NCI-H1694 treated with DMSO at 0.1 percent for 48 hours (cell line): ENCODE data around the gene ZPR1.
"Not testable (repeated sequence)": the region's sequence is repeated elsewhere in the genome, so short reads cannot be mapped to it uniquely, and the experiment has no call there.

Experiments used
- DNase-seq: peaks from one replicate; lab custom pipeline; 2025; lab: John Stamatoyannopoulos, UW

Gene ZPR1

GRCh38 chr11:116792144-116792868, 4.5 kb upstream of the ZPR1 start:
- no peak for DNase-seq

- DNase-seq = no peak
These were observed 4.0 kb upstream of the ZPR1 start, which contains the start of gene APOA5 for GRCh38 chr11:116791813-116792143. APOA5 (minus strand) TSS chr11:116791879; CDS start chr11:116791860, 19 bp downstream.

GRCh38 chr11:116791002-116791812, 3.4 kb upstream of the ZPR1 start:
- peak; percentile 13 for DNase-seq

- DNase-seq = no peak
These were observed 2.6 kb upstream of the ZPR1 start for GRCh38 chr11:116790167-116791001.

GRCh38 chr11:116788975-116789374, 1.2 kb upstream of the ZPR1 start:
- DNase-seq = no peak

GRCh38 chr11:116788534-116788933, 711 bp upstream of the ZPR1 start:
- no peak for DNase-seq

GRCh38 chr11:116787436-116787785, 412 bp downstream of the ZPR1 start:
- no peak for DNase-seq

- DNase-seq = no peak
These were observed 857 bp downstream of the ZPR1 start for GRCh38 chr11:116786966-116787365.

- DNase-seq = no peak
These were observed 1.5 kb downstream of the ZPR1 start for GRCh38 chr11:116786326-116786725.

- no peak for DNase-seq
These were observed 5.1 kb downstream of the ZPR1 start for GRCh38 chr11:116782728-116783127.

- DNase-seq = no peak
These were observed 9.3 kb downstream of the ZPR1 start for GRCh38 chr11:116778556-116778955.

GRCh38 chr11:116777056-116777455, 10.8 kb downstream of the ZPR1 start:
- no peak for DNase-seq

GRCh38 chr11:116776522-116776984, 11.3 kb downstream of the ZPR1 start:
- no peak for DNase-seq

- DNase-seq = no peak
These were observed 11.8 kb downstream of the ZPR1 start for GRCh38 chr11:116775975-116776374.

GRCh38 chr11:116774661-116775060, 13.2 kb downstream of the ZPR1 start:
- DNase-seq = no peak

- DNase-seq = no peak
These were observed 14.4 kb downstream of the ZPR1 start for GRCh38 chr11:116773203-116774097.

GRCh38 chr11:116772443-116773202, 15.2 kb downstream of the ZPR1 start, which contains the start of gene BUD13:
BUD13 (minus strand) TSS chr11:116772987; CDS start chr11:116772964, 23 bp downstream.
- DNase-seq = peak; percentile 34

- no peak for DNase-seq
These were observed 15.9 kb downstream of the ZPR1 start for GRCh38 chr11:116771935-116772334.

- no peak for DNase-seq
These were observed 25.7 kb downstream of the ZPR1 start for GRCh38 chr11:116762132-116762531.

GRCh38 chr11:116756044-116756443, 31.8 kb downstream of the ZPR1 start:
- DNase-seq = not testable (repeated sequence)
